GM19351 (cell line): ENCODE data around the gene RTP3.
"Not testable (repeated sequence)": the region's sequence is repeated elsewhere in the genome, so short reads cannot be mapped to it uniquely, and the experiment has no call there.

Experiments
- ATAC-seq: cut with Tn5 transposase; IDR thresholded peaks from one replicate; pipeline ENCODE4 v1.9.1; 2021; ENCODE audit warnings: mild to moderate bottlenecking, moderate library complexity; ENCODE audit not compliant: unreplicated experiment

Gene RTP3

DNA sequence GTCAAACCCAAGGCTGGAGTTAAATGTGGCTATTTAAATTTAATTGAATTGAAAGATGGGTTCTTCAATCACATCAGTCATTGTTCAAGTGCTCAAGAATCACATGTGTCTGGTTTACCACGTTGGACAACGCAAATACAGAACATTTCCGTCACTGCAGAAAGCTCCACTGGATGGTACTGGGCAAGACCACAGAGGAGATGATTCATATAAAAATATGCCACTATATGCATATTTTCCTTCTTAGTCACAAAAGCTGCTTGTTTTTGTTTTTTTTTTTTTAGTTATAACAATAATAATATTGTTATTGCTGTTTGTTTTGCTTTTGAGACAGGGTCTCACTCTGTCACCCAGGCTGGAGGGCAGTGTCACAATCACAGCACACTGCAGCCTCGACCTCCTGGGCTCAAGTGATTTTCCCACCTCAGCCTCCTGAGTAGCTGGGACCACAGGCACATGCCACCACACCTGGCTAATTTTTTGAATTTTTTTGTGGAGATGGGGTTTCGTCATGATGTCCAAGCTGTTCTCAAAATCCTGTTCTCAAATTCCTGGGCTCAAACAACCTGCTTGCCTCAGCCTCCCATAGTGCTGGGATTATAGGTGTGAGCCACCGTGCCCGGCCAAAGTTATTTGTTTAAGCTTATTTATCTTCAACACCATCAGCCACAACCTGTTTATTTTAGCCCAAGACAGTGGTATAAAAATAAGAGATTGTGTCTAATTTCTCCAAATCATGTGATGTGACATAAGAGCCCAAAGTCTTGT is 19.4 kb downstream of the RTP3 start:
- ATAC-seq = no peak

- no peak for ATAC-seq
These were observed 20.0 kb downstream of the RTP3 start for GRCh38 chr3:46517784-46518181.

- ATAC-seq = no peak
These were observed 22.2 kb downstream of the RTP3 start for GRCh38 chr3:46519952-46520351.

DNA sequence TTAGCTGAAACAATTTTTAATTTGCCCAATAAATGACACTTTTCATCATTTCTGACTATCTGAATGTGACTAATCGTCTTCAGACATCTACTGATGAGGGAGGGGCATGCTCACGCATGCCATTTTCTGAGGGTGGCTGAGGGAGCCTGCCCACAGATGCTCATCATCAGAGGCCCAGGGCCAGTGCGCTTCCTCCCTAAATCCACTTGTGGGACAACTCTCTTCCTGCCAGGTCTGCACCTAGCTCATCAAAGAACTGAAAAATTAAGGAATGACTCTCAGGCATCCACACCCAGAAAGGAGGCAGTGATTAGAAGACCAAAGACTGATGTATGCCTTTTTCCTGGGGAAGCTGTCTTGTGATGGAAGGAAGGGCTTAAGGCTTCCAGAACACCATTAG is 22.8 kb downstream of the RTP3 start:
- no peak for ATAC-seq

DNA sequence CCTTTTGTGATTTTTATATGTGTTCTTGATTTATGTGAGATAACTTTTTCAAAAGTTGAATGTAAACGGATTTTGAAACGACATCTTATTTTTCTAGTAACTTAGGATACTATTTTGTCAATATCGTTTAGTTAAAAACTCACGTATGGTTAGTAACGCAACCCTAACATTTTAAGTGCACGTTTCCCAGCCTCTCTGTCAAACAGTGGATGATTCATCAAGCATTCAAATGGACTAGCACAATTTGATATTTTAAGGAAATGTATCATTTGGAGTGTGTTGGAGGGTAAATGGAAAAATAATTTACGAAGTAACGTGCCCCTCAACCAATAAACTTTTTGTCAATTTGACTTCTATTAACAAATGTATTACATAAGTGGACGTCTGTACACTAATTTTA is 23.3 kb downstream of the RTP3 start:
- no peak for ATAC-seq

- not testable (repeated sequence) for ATAC-seq
These were observed 24.4 kb downstream of the RTP3 start for GRCh38 chr3:46522201-46522600.

GRCh38 chr3:46523556-46523955 is 25.8 kb downstream of the RTP3 start:
- ATAC-seq = no peak

DNA sequence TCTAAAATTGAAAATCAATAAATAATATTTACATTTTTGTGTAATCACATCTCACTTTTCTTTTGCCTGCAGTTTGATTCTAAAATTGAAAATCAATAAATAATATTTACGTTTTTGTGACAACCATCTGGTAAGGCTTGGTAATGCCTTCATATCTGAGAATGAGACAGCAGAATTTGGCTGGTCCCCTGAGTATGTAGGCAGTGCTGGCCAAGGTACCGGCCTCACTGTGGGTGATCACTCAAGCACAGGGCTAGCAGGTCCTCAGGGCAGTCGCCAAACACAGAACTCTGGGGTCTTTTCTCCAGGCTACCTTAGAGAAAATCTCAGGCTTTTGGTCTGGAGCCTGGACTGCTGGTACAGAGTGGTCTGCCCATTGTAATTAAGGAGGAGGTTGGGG is 26.2 kb downstream of the RTP3 start:
- ATAC-seq = no peak

GRCh38 chr3:46524832-46525231 is 27.1 kb downstream of the RTP3 start:
- ATAC-seq = no peak

DNA sequence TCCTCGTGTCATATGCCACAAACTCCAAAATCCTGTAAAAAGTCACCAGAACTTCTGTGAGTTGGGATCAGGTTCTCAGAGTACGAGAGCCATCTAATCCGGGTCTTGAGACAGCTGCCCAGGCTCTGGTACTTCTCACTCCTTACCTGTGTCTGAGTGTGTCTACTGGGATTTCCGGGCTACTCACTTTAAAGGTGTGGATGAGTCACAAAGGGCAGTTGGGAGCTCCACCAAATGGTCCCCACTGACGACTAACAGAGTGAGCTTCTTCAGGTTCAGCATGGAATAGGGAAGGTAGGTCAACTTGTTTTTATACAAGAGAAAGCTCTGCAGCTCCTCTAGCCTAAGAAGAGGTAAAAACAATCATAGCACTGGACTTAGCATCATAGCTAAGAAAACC is 29.5 kb downstream of the RTP3 start:
- ATAC-seq = no peak

DNA sequence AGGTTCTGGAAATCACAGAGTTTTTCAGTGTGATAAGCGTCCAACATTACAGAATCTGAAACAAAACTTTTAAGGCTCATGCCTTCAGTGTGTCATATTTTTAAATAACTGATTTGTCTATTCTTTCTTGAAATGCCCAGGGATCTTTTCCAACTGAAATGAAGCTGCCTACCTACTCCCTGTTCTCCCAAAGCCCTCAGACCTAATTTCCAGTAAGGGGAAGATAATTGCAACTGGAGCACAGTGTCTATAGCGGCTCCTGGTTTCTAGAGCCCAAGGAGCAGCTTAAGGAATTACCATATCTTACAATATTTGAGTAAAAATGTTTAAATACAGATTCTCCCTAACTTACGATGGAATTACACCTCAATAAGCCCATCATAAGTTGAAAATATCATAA is 35.3 kb downstream of the RTP3 start:
- ATAC-seq = no peak

- no peak for ATAC-seq
These were observed 38.0 kb downstream of the RTP3 start for GRCh38 chr3:46535746-46536145.

GRCh38 chr3:46536758-46537157 is 39.0 kb downstream of the RTP3 start:
- no peak for ATAC-seq

DNA sequence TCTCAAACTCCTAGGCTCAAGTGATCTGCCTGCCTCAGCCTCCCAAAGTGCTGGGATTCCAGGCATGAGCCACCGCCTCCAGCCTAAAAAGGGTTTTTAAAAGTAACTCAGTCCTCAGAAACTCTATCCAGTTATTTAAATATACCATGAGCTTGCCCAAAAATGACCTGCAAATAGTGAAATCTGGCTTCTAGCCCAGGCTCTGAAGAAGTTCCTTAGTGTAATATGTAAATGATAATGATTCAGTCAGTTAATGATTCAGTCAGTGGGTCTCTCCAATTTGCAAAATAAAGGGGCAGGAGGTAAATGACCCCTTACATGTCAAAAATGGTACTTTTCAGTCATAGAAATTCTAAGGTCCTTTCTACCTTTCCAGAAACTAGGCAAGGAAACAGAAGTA is 39.5 kb downstream of the RTP3 start:
- no peak for ATAC-seq

GRCh38 chr3:46537779-46538178 is 40.0 kb downstream of the RTP3 start:
- ATAC-seq = no peak

GRCh38 chr3:46538425-46538802 is 40.6 kb downstream of the RTP3 start:
- ATAC-seq = not testable (repeated sequence)

DNA sequence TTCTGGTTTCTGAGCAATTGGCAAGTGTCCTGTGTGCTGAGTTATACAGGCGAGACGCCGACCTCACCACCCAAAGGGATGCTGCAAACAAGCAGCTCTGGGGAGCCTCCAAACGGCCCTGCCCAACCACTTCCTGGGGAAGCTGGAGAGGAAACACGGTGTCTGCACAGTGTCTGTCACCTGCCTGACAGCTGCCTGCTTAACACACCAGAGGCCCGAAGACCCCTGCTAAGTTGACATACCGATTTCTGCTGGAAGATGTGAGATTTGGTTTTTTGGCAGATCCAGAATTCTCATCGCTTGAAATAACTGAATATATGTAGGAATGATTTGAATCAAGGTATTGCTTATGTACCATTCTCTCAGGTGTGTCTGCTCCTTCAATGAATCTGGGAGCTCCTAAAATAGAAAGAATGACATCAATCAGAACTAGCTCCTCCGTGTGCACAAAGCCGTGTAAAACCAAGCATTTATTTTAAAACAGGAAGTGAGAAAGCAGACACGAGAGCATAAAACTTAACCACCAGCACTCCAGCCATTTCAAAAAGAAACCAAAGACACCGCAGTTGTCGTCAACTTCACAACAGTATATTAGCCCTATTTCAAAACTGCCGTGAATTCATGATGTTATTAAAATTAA is 41.1 kb downstream of the RTP3 start:
- peak; percentile 84 for ATAC-seq

GRCh38 chr3:46539443-46540005 is 41.7 kb downstream of the RTP3 start:
- ATAC-seq = no peak

DNA sequence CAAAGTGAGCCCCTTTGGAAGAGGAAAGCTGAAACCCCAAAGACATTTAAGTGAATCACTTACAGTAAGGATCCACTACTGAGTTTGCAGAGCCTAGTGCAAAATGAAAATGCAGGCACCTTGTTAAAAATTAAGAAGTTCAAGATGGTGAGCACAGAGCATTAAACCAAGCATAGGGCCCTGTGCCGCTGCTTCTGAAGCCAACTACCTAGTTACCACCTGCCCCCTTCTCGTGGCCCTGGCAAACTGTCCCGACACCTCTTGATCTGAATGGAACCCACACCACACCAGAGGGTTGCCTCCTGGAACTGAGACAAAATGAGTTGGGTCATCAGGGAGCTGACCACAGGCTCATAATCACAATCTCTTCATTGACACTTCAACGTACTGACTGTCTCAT is 42.8 kb downstream of the RTP3 start:
- ATAC-seq = no peak

DNA sequence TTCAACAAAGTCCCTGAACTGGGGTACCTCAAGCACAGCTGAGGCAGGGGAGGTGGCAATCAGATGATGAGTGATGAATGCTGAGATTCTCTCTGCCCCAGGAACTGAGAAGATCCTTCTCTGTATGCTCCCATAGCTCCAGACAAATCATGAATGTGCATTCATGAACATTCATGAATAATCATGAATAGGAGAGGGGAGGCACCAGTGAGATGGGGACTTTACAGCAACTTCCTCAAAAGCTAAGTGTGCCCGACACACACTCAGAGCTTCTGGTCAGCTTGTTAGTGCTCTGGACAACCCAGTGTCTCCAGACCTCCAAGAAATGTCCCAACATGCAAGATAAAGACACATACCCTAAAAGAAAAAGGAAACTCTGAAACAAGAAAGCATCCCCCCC is 44.1 kb downstream of the RTP3 start:
- no peak for ATAC-seq

- ATAC-seq = no peak
These were observed 44.6 kb downstream of the RTP3 start for GRCh38 chr3:46542344-46542743.

DNA sequence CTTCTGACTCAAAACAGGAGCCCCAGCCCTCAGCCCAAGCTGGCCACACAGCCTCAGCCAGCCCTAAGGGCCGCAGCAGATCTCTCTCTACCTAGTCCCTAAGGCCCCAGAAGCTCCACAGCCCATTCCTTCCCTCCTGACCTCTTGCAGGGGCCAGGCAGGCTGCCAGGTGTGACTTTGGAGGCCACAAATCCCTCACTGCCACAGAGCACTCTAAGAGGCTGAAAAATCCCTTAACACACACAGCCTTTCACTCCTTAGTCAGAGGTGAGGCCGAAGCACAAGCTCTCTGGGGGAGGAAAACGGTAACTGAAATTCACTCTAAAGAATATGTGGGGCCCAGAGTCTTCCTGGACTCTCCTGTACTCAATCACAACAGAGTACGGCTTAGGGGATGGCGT is 45.0 kb downstream of the RTP3 start:
- no peak for ATAC-seq
